ENCODE results near the gene ZNG1F.
"Not testable (repeated sequence)": the region's sequence is repeated elsewhere in the genome, so short reads cannot be mapped to it uniquely, and the experiment has no call there.

Gene ZNG1F

GRCh38 chr9:41189217-41189616, at the start of gene ZNG1F:
TSS of gene ZNG1F (minus strand) at chr9:41189317. CDS start at chr9:41189258, 59 bp downstream.
- not testable (repeated sequence) for DNase-seq (ENCODE audit: low read depth in 2 of 2)

GRCh38 chr9:41237110-41237749, 48.1 kb upstream of the ZNG1F start:
- not testable (repeated sequence) for DNase-seq (ENCODE audit: low read depth in 2 of 2)

GRCh38 chr9:41236486-41237109, 47.5 kb upstream of the ZNG1F start:
- DNase-seq (ENCODE audit: low read depth in 2 of 2): not testable (repeated sequence)

- DNase-seq (ENCODE audit: low read depth in 2 of 2): peak; percentile 30 to 34
These were observed 46.0 kb upstream of the ZNG1F start for GRCh38 chr9:41234811-41235805.

GRCh38 chr9:41234221-41234620, 45.1 kb upstream of the ZNG1F start:
- not testable (repeated sequence) for DNase-seq (ENCODE audit: low read depth in 2 of 2)

GRCh38 chr9:41232326-41232725, 43.2 kb upstream of the ZNG1F start:
- not testable (repeated sequence) for DNase-seq (ENCODE audit: low read depth in 2 of 2)

- not testable (repeated sequence) for DNase-seq (ENCODE audit: low read depth in 2 of 2)
These were observed 41.3 kb upstream of the ZNG1F start for GRCh38 chr9:41230418-41230817.

GRCh38 chr9:41229408-41230401, 40.6 kb upstream of the ZNG1F start:
- no peak for DNase-seq (ENCODE audit: low read depth in 2 of 2)

- DNase-seq (ENCODE audit: low read depth in 2 of 2): not testable (repeated sequence)
These were observed 30.7 kb upstream of the ZNG1F start for GRCh38 chr9:41219831-41220230.

GRCh38 chr9:41188439-41188838, 678 bp downstream of the ZNG1F start:
- DNase-seq (ENCODE audit: low read depth in 2 of 2): not testable (repeated sequence)

- DNase-seq (ENCODE audit: low read depth in 2 of 2): not testable (repeated sequence)
These were observed 14.1 kb downstream of the ZNG1F start for GRCh38 chr9:41174994-41175393.

GRCh38 chr9:41150116-41150515, 39.0 kb downstream of the ZNG1F start:
- DNase-seq (ENCODE audit: low read depth in 2 of 2): not testable (repeated sequence)

GRCh38 chr9:41141878-41142277, 47.2 kb downstream of the ZNG1F start:
- DNase-seq (ENCODE audit: low read depth in 2 of 2): not testable (repeated sequence)

- DNase-seq (ENCODE audit: low read depth in 2 of 2): not testable (repeated sequence)
These were observed 60.5 kb downstream of the ZNG1F start, which contains the start of gene FOXD4L6 for GRCh38 chr9:41128581-41128980. TSS of gene FOXD4L6 (minus strand) at chr9:41128681. CDS start at chr9:41128383, 298 bp downstream.

- DNase-seq (ENCODE audit: low read depth in 2 of 2): not testable (repeated sequence)
These were observed 62.2 kb downstream of the ZNG1F start for GRCh38 chr9:41126746-41127446.

GRCh38 chr9:41125936-41126335, 63.2 kb downstream of the ZNG1F start:
- not testable (repeated sequence) for DNase-seq (ENCODE audit: low read depth in 2 of 2)

- not testable (repeated sequence) for DNase-seq (ENCODE audit: low read depth in 2 of 2)
These were observed 63.9 kb downstream of the ZNG1F start for GRCh38 chr9:41125109-41125658.

GRCh38 chr9:41124250-41125108, 64.6 kb downstream of the ZNG1F start:
- DNase-seq (ENCODE audit: low read depth in 2 of 2): not testable (repeated sequence)

- DNase-seq (ENCODE audit: low read depth in 2 of 2): not testable (repeated sequence)
These were observed 65.3 kb downstream of the ZNG1F start for GRCh38 chr9:41123812-41124211.

Measured in stimulated activated CD8-positive, alpha-beta memory T cell treated with anti-CD3 and anti-CD28 coated beads, Interleukin-15, amount 100 ng/mL, for 4 hours (primary cell).